ENCODE results near the gene OR10G3. TPM values are rescaled to one million over a fixed set of nuclear protein-coding genes. Genes with fewer than 3 reads are reported as not detected.

The OR10G3 gene
- total and polyA plus RNA-seq, 2 of the 13 experiments (the other 11 are each of a cell fraction or from before 2014, with no cell fraction given) = not detected

- no peak for TF ChIP-seq GPN1 (CRISPR knock-in tag; IDR thresholded peaks at IDR 0.05; ENCODE audit: borderline replicate concordance)
- TF ChIP-seq HNRNPLL (IDR thresholded peaks at IDR 0.05; ENCODE audit: low read depth, low read length, poor library complexity, severe bottlenecking) = no peak
- TF ChIP-seq SATB2 (CRISPR knock-in tag; IDR thresholded peaks at IDR 0.05) = no peak
- no peak for TF ChIP-seq JUND (CRISPR knock-in tag; IDR thresholded peaks at IDR 0.05)
- no peak for TF ChIP-seq CHD2 (IDR thresholded peaks at IDR 0.05; ENCODE audit: low read depth, low read length)
- TF ChIP-seq GMEB2 (CRISPR knock-in tag; IDR thresholded peaks at IDR 0.05; ENCODE audit: low read depth) = no peak
- TF ChIP-seq CBFB (CRISPR knock-in tag; IDR thresholded peaks at IDR 0.05) = no peak
- TF ChIP-seq TEAD2 (CRISPR knock-in tag; IDR thresholded peaks at IDR 0.05) = no peak
- TF ChIP-seq PTBP1 (IDR thresholded peaks at IDR 0.05; ENCODE audit: low read depth, low read length, poor library complexity, severe bottlenecking) = no peak
- TF ChIP-seq ZNF562 (CRISPR knock-in tag; IDR thresholded peaks at IDR 0.05; ENCODE audit: borderline replicate concordance) = no peak
- TF ChIP-seq POGK (CRISPR knock-in tag; conservative IDR thresholded peaks at IDR 0.05) = no peak
- no peak for TF ChIP-seq ZNF747 (CRISPR knock-in tag; IDR thresholded peaks at IDR 0.05; ENCODE audit: borderline replicate concordance)
- TF ChIP-seq NR1H2 (CRISPR knock-in tag; IDR thresholded peaks at IDR 0.05; ENCODE audit: borderline replicate concordance, low read depth) = no peak
- TF ChIP-seq NBN (conservative IDR thresholded peaks at IDR 0.05) = no peak
- no peak for TF ChIP-seq MAFF (IDR thresholded peaks at IDR 0.05; ENCODE audit: low read depth, low read length)
- TF ChIP-seq ZBTB10 (CRISPR knock-in tag; IDR thresholded peaks at IDR 0.05; ENCODE audit: borderline replicate concordance) = no peak
- TF ChIP-seq ZNF280D (CRISPR knock-in tag; IDR thresholded peaks at IDR 0.05) = no peak
- TF ChIP-seq EEA1 (CRISPR knock-in tag; IDR thresholded peaks at IDR 0.05; ENCODE audit: borderline replicate concordance) = no peak
- no peak for TF ChIP-seq ZNF749 (CRISPR knock-in tag; IDR thresholded peaks at IDR 0.05; ENCODE audit: borderline replicate concordance)
- TF ChIP-seq PHF20 (CRISPR knock-in tag; IDR thresholded peaks at IDR 0.05) = no peak
- TF ChIP-seq MXD4 (CRISPR knock-in tag; IDR thresholded peaks at IDR 0.05) = no peak
- no peak for TF ChIP-seq RXRA (CRISPR knock-in tag; IDR thresholded peaks at IDR 0.05)
- TF ChIP-seq MED13 (CRISPR knock-in tag; IDR thresholded peaks at IDR 0.05) = no peak
- no peak for TF ChIP-seq ZNF430 (CRISPR knock-in tag; IDR thresholded peaks at IDR 0.05)
Measured at GRCh38 chr14:21527318-21527679, 52.6 kb downstream of the OR10G3 start (continued).

All from HepG2 (cell line).